ENCODE results near the gene FBP2.

GRCh38 chr9:94533601-94534000 is 60.0 kb downstream of the FBP2 start:
- TF ChIP-seq CTCF (IDR thresholded peaks at IDR 0.05) (no peak), POLR2A (IDR thresholded peaks at IDR 0.05) (no peak)
